GM12873 (cell line): ENCODE measurements around the gene MRPS6.

ENCODE experiments used
- TF ChIP-seq, protein P1 (sequence below): IDR thresholded peaks from 2 replicates; pipeline ENCODE4 v1.5.1; 2012; ENCODE audit warnings: low read depth, mild to moderate bottlenecking, moderate library complexity, low read length, control low read depth; ENCODE audit not compliant: insufficient read depth; ENCODE audit errors: missing control alignments

MRPS6 gene

DNA sequence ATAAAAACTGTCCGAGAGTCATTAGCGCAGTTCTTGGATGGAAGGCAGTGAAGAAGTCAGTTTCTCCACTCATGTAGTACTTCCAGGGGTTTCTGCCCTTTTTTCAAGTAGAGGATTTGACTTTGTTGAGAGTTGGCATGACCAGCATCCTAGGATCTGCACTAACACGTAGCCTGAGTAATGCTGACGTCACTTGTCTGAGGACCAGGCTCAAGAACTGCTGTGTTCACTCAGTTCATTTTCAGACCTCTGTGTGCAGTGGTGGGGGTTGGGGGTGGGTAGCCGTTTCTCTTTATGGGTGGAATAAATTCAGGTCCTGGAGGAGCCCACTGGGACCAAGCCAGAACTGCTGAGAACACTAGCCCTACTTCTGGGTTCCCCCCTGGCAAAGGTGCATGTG lies 53.3 kb downstream of the MRPS6 start:
- TF ChIP-seq, protein P1, sequence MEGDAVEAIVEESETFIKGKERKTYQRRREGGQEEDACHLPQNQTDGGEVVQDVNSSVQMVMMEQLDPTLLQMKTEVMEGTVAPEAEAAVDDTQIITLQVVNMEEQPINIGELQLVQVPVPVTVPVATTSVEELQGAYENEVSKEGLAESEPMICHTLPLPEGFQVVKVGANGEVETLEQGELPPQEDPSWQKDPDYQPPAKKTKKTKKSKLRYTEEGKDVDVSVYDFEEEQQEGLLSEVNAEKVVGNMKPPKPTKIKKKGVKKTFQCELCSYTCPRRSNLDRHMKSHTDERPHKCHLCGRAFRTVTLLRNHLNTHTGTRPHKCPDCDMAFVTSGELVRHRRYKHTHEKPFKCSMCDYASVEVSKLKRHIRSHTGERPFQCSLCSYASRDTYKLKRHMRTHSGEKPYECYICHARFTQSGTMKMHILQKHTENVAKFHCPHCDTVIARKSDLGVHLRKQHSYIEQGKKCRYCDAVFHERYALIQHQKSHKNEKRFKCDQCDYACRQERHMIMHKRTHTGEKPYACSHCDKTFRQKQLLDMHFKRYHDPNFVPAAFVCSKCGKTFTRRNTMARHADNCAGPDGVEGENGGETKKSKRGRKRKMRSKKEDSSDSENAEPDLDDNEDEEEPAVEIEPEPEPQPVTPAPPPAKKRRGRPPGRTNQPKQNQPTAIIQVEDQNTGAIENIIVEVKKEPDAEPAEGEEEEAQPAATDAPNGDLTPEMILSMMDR: no peak

GRCh38 chr21:34128124-34128523 lies 54.7 kb downstream of the MRPS6 start:
- TF ChIP-seq, protein P1: no peak

GRCh38 chr21:34128674-34129038 lies 55.3 kb downstream of the MRPS6 start:
- TF ChIP-seq, protein P1: no peak

- TF ChIP-seq, protein P1: no peak
Measured at GRCh38 chr21:34129039-34129891, 55.9 kb downstream of the MRPS6 start.

- TF ChIP-seq, protein P1: no peak
Measured at GRCh38 chr21:34129901-34130715, 56.7 kb downstream of the MRPS6 start.

DNA sequence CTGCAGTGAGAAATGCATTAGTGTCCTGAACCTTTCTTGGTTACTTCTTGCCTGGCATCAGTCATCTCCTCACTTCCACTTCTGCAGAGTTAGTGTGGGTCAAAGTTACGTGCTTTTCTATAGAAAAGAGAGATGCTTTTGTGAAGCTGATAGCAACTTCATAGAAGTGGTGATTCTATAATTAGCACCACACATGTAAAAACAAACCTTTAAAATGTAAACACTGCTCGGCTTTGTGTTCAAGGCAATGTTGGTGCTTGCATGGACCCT lies 57.3 kb downstream of the MRPS6 start:
- TF ChIP-seq, protein P1: no peak

DNA sequence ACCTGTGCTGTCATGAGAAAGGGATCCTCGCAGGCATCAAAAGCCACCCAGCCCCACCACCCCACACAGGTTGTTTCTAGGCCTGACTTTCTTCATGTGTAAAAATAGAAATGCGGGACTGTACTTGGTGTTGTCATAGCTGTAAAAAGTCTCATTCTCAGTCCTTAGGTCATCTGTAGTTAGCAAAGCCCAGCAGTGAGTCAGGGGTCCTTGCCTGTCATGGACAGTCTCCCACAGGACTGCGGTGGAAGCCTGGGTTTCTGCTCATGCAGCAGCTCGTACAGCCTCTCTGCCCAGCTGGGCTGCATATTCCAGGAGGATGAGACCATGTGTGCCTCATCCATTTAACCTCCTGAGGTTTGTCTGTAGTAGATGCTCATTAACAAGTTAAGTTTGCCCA lies 58.2 kb downstream of the MRPS6 start:
- TF ChIP-seq, protein P1: no peak
